A549 (cell line): ENCODE results near the gene TTC17. TPM values are rescaled to one million over a fixed set of nuclear protein-coding genes. Genes with fewer than 3 reads are reported as not detected.

ENCODE experiments used
- ATAC-seq, 2 experiments: fragments of 200-7000 bp in 1 of 2; fragments of >200 bp in 1 of 2; cut with Nextera tagmentation in 1 of 2; cut with Tn5 transposase in 1 of 2; 3 replicates each; pipeline versions ENCODE4 v1.8.0 to v1.9.1; 2018 to 2020; ENCODE audit warnings: mild to moderate bottlenecking in 1 of 2, moderate library complexity in 1 of 2
- CTCF ChIA-PET: fragments of 300-600 bp; sonication (Branson Sonifier 250); formaldehyde crosslinking; extraction: SDS; loops from one replicate; lab custom pipeline; 2021; ENCODE audit warnings: antibody characterized with exemption, inconsistent platforms; lab: Yijun Ruan, JAX
- POLR2A ChIA-PET: fragments of 350-600 bp; formaldehyde crosslinking; extraction: SDS; loops from one replicate; lab custom pipeline; 2021; ENCODE audit warnings: antibody characterized with exemption, inconsistent platforms; lab: Yijun Ruan, JAX
- DNase-seq, 2 experiments: peaks; one replicate each; pipeline versions ENCODE4 v3.0.0 to v3.0.0-alpha.2; 2011 to 2016; ENCODE audit warnings: low read depth in 1 of 2, low spot score in 1 of 2
- FAIRE-seq: peaks from 2 replicates; lab custom pipeline; 2011; peaks lifted over from hg19 to GRCh38; lab: Jason Lieb, UNC
- H3K27ac ChIP-seq, 2 experiments: fragments of >200 bp; sonication (Bioruptor Twin); formaldehyde crosslinking; 3 replicates each; pipeline ENCODE4 v1.5.1; 2016 to 2017
- H3K4me1 ChIP-seq: fragments of >200 bp; sonication (Bioruptor Twin); formaldehyde crosslinking; 3 replicates; pipeline ENCODE4 v1.6.1; 2016
- H3K4me2 ChIP-seq: fragments of >200 bp; sonication (Bioruptor Twin); formaldehyde crosslinking; 3 replicates; pipeline ENCODE4 v1.6.1; 2016
- H3K4me3 ChIP-seq: fragments of >200 bp; sonication (Bioruptor Twin); formaldehyde crosslinking; 3 replicates; pipeline ENCODE4 v1.5.1; 2016
- H3K9me3 ChIP-seq: fragments of >200 bp; sonication (Bioruptor Twin); formaldehyde crosslinking; 3 replicates; pipeline ENCODE4 v1.6.1; 2016
- BHLHE40 ChIP-seq: IDR thresholded peaks from 2 replicates; pipeline ENCODE4 v1.6.1; 2012; ENCODE audit warnings: low read depth, low read length, inconsistent platforms
- CBX8 ChIP-seq: fragments of 200-600 bp; sonication (generic); IDR thresholded peaks from 2 replicates; pipeline ENCODE4 v1.6.1; 2016
- CHD2 ChIP-seq: fragments of 150-350 bp; IDR thresholded peaks from 2 replicates; pipeline ENCODE4 v1.6.1; 2014; ENCODE audit warnings: low read length; ENCODE audit not compliant: partially characterized antibody
- EHF ChIP-seq: fragments of 250-450 bp; sonication (Bioruptor Pico); IDR thresholded peaks from 2 replicates; pipeline ENCODE4 v1.5.0; 2020; ENCODE audit warnings: mild to moderate bottlenecking
- EHMT2 ChIP-seq: fragments of 200-600 bp; sonication (generic); IDR thresholded peaks from 2 replicates; pipeline ENCODE4 v1.6.1; 2016; ENCODE audit warnings: antibody characterized with exemption, low read depth, mild to moderate bottlenecking, moderate library complexity
- ELK1 ChIP-seq: fragments of 150-350 bp; IDR thresholded peaks from 2 replicates; pipeline ENCODE4 v1.6.1; 2014; ENCODE audit warnings: low read depth, mild to moderate bottlenecking, low read length
- ESRRA ChIP-seq: fragments of 150-350 bp; IDR thresholded peaks from 2 replicates; pipeline ENCODE4 v1.6.1; 2014; ENCODE audit warnings: mild to moderate bottlenecking, low read length, borderline replicate concordance
- FOSB ChIP-seq: fragments of 250-450 bp; sonication (Bioruptor Pico); IDR thresholded peaks from 2 replicates; pipeline ENCODE4 v1.5.0; 2020; ENCODE audit warnings: mild to moderate bottlenecking, moderate library complexity
- FOSL2 ChIP-seq, 2 experiments: fragments of 450-650 bp in 1 of 2; fragments of >200 bp in 1 of 2; sonication (Bioruptor Twin) in 1 of 2; formaldehyde crosslinking; IDR thresholded peaks; 2 replicates each; pipeline versions ENCODE4 v1.5.0 to v1.6.1; 2016 to 2020; ENCODE audit warnings: mild to moderate bottlenecking in 1 of 2, moderate library complexity in 1 of 2
- FOXS1 ChIP-seq: fragments of 250-450 bp; sonication (Bioruptor Pico); IDR thresholded peaks from 2 replicates; pipeline ENCODE4 v1.5.0; 2020; ENCODE audit warnings: mild to moderate bottlenecking, moderate library complexity
- HDAC2 ChIP-seq: fragments of 200-600 bp; sonication (generic); IDR thresholded peaks from 2 replicates; pipeline ENCODE4 v1.6.1; 2016
- HOXB5 ChIP-seq: fragments of 250-450 bp; sonication (Bioruptor Pico); IDR thresholded peaks from 2 replicates; pipeline ENCODE4 v1.5.0; 2020; ENCODE audit warnings: mild to moderate bottlenecking, moderate library complexity
- JUN ChIP-seq, 2 experiments: fragments of >200 bp; sonication (Bioruptor Twin); formaldehyde crosslinking; IDR thresholded peaks; 2 replicates in 1 of 2; 3 replicates in 1 of 2; pipeline ENCODE4 v1.6.1; 2016 to 2017
- JUNB ChIP-seq: fragments of >200 bp; sonication (Bioruptor Twin); formaldehyde crosslinking; IDR thresholded peaks from 2 replicates; pipeline ENCODE4 v1.6.1; 2016
- KDM1A ChIP-seq: fragments of 200-600 bp; sonication (generic); IDR thresholded peaks from 2 replicates; pipeline ENCODE4 v1.6.1; 2016; ENCODE audit warnings: low read depth, mild to moderate bottlenecking
- MAFK ChIP-seq: fragments of 450-650 bp; IDR thresholded peaks from 2 replicates; pipeline ENCODE4 v1.6.1; 2014; ENCODE audit not compliant: partially characterized antibody
- MAZ ChIP-seq: fragments of 150-350 bp; IDR thresholded peaks from 2 replicates; pipeline ENCODE4 v1.6.1; 2014; ENCODE audit warnings: antibody characterized with exemption, low read depth, low read length, borderline replicate concordance
- MYC ChIP-seq: IDR thresholded peaks from 2 replicates; pipeline ENCODE4 v1.6.1; 2012; ENCODE audit warnings: mild to moderate bottlenecking, inconsistent platforms, low read length, improper control_type of control experiment, borderline replicate concordance
- NFE2L2 ChIP-seq: fragments of 150-350 bp; conservative IDR thresholded peaks from 2 replicates; pipeline ENCODE4 v1.6.1; 2014; ENCODE audit warnings: low read length
- NPAS2 ChIP-seq: fragments of 250-450 bp; sonication (Bioruptor Pico); IDR thresholded peaks from 2 replicates; pipeline ENCODE4 v1.8.0; 2022; ENCODE audit warnings: mild to moderate bottlenecking, moderate library complexity, borderline replicate concordance
- NR3C1 ChIP-seq: fragments of >200 bp; sonication (Bioruptor Twin); formaldehyde crosslinking; IDR thresholded peaks from 3 replicates; pipeline ENCODE4 v1.6.1; 2017
- PBX3 ChIP-seq: IDR thresholded peaks from 2 replicates; pipeline ENCODE4 v1.6.1; 2012
- POLR2AphosphoS2 ChIP-seq: conservative IDR thresholded peaks from 2 replicates; pipeline ENCODE4 v1.6.1; 2012; ENCODE audit warnings: low read length, improper control_type of control experiment, inconsistent platforms
- RAD21 ChIP-seq, 2 experiments: fragments of >200 bp in 1 of 2; sonication (Bioruptor Twin) in 1 of 2; formaldehyde crosslinking in 1 of 2; IDR thresholded peaks in 1 of 2; conservative IDR thresholded peaks in 1 of 2; 2 replicates in 1 of 2; 3 replicates in 1 of 2; pipeline ENCODE4 v1.6.1; 2012 to 2018; ENCODE audit warnings: inconsistent platforms in 1 of 2
- RARB ChIP-seq: fragments of 250-450 bp; sonication (Bioruptor Pico); IDR thresholded peaks from 2 replicates; pipeline ENCODE4 v1.8.0; 2021; ENCODE audit warnings: mild to moderate bottlenecking, moderate library complexity
- RCOR1 ChIP-seq: fragments of 150-350 bp; IDR thresholded peaks from 2 replicates; pipeline ENCODE4 v1.6.1; 2014; ENCODE audit warnings: antibody characterized with exemption, low read length, low read depth
- RFX5 ChIP-seq: fragments of 450-650 bp; IDR thresholded peaks from 2 replicates; pipeline ENCODE4 v1.7.1; 2014; ENCODE audit warnings: antibody characterized with exemption, mild to moderate bottlenecking, moderate library complexity
- RNF2 ChIP-seq: fragments of 200-600 bp; sonication (generic); IDR thresholded peaks from 2 replicates; pipeline ENCODE4 v1.6.1; 2016; ENCODE audit warnings: low read depth, mild to moderate bottlenecking, antibody characterized with exemption, moderate library complexity, borderline replicate concordance
- SMC3 ChIP-seq: fragments of >200 bp; sonication (Bioruptor Twin); formaldehyde crosslinking; IDR thresholded peaks from 3 replicates; pipeline ENCODE4 v1.6.1; 2018; ENCODE audit warnings: inconsistent platforms
- SREBF2 ChIP-seq: fragments of 450-650 bp; IDR thresholded peaks from 2 replicates; pipeline ENCODE4 v1.6.1; 2014; ENCODE audit warnings: mild to moderate bottlenecking, moderate library complexity
- ZC3H11A ChIP-seq: fragments of 450-650 bp; IDR thresholded peaks from 2 replicates; pipeline ENCODE4 v1.6.1; 2014; ENCODE audit warnings: antibody characterized with exemption, mild to moderate bottlenecking
- WGBS: methylation state at CpG from one replicate; pipeline ENCODE4 v1.1.6; 2017; ENCODE audit errors: missing lambda C conversion rate; 5-methylcytosine and 5-hydroxymethylcytosine counted together
- polyA plus RNA-seq, 4 experiments: library from polyadenylated mRNA; depleted of rRNA in 3 of 4; stranded (reverse); fragments of >200 nt; fragmentation: RNase III in 1 of 4; extraction: RNeasy Plus Mini Kit Qiagen cat#74134 plus additional on column Dnase treatment in 1 of 4; gene quantifications; 2 replicates in 3 of 4; 3 replicates in 1 of 4; pipeline ENCODE4 v1.2.3, GENCODE V29; 2011 to 2017
- TF ChIP-seq, protein P1 (sequence below): fragments of 450-650 bp; IDR thresholded peaks from 2 replicates; pipeline ENCODE4 v1.6.1; 2014; ENCODE audit warnings: antibody characterized with exemption
- TF ChIP-seq, protein P2 (sequence below): fragments of >200 bp; sonication (Bioruptor Twin); formaldehyde crosslinking; IDR thresholded peaks from 3 replicates; pipeline ENCODE4 v1.5.1; 2016
- TF ChIP-seq, protein P3 (sequence below): fragments of 250-450 bp; sonication (Bioruptor Pico); IDR thresholded peaks from 2 replicates; pipeline ENCODE4 v1.5.0; 2021; ENCODE audit warnings: mild to moderate bottlenecking, moderate library complexity, borderline replicate concordance

Gene TTC17
- polyA plus RNA-seq, 2 of the 4 experiments (the other 2 are of a cell fraction) = 28.9 to 89.4 TPM

DNA sequence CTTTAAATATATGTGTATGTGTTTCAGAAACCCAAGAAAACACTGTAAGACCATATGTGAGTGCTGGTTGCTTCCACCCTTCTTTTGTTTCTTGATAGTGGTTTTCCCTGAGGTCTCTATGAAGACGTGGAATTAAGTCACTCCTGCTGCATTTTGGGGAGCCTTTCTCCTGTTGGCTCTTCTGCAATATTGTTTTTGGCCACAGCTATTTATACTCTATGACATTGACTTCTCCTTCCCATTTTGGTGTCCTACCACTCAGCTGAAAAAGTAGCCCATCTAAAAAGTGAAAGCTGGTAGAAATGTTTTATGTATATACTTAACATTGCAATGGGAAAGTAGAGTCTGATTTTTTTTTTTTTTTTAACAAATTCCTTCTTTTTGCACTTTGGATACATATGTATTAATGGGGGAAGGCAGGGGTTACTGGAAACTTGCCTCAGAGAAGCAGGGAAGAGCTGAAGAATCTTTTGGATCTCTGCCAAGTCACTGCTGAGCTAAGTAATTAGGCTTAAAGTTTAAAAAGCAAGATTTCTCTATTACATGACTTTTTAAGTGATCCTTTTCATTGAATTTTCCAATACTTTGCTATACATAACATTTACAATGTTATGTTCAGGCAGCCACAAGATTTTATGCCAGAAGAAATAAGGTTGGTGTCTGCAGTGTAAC, 1.8 kb downstream of the TTC17 start:
- Histone ChIP-seq H3K4me2 (peak overlapping the region; percentile 91), H3K4me3 (peak overlapping the region; percentile 66; the same call in 2 of the 3 replicates)
- no peak for FAIRE-seq

DNA sequence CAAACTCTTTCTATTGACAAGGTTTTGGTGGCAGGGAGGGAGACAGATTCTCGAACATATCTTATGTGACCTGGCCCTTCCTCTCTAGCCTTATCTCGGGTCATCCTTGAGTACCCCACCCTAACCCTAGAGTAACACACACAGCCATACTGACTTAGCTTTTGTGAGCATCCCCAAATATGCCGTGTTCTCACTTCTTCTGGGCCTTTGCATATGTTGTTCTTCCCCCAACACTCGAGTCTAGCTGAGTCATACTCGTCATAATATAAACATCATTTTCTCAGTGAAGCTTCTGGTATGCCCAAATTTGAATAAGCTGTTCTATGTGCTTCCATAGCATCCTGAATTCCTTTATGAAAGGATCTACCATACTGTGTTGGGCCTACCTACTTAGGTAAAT, 8.0 kb downstream of the TTC17 start:
- peaks cover 8% of the 10 kb centered on the region; the same call in 2 of the 3 replicates for H3K4me1 ChIP-seq
- no peak overlapping the region for H3K4me3 ChIP-seq
- H3K27ac ChIP-seq = no peak overlapping the region
- FAIRE-seq = no peak
- ATAC-seq = no peak
- no peak overlapping the region for H3K4me2 ChIP-seq
- WGBS = 75% methylated on average over 5 of the region's 5 CpGs
- ChIA-PET POLR2A (interaction anchor here (1.1 kb wide), 1 partner anchor 8 kb away, joined by 8 read pairs; the partner anchor contains the start of gene TTC17), CTCF (interaction anchor here (0.7 kb wide), 1 partner anchor 29 kb away, joined by 3 read pairs; no protein-coding TSS in a partner anchor)
- H3K9me3 ChIP-seq = no peaks in the 10 kb centered on the region
- no peak for DNase-seq
- TF ChIP-seq FOXS1 (no peak), RCOR1 (no peak), RFX5 (no peak), MAFK (no peak), RARB (CRISPR knock-in tag) (no peak), NFE2L2 (no peak), CBX8 (no peak), JUN (IDR thresholded peaks at IDR 0.05) (no peak), MYC (no peak), FOSL2 (IDR thresholded peaks at IDR 0.05) (no peak), FOSL2 (CRISPR knock-in tag; IDR thresholded peaks at IDR 0.05) (no peak), PBX3 (no peak), RNF2 (no peak), ZC3H11A (no peak), ESRRA (no peak), SMC3 (no peak), HOXB5 (CRISPR knock-in tag) (no peak), KDM1A (no peak), JUNB (no peak), NR3C1 (no peak)
- TF ChIP-seq, protein P1, sequence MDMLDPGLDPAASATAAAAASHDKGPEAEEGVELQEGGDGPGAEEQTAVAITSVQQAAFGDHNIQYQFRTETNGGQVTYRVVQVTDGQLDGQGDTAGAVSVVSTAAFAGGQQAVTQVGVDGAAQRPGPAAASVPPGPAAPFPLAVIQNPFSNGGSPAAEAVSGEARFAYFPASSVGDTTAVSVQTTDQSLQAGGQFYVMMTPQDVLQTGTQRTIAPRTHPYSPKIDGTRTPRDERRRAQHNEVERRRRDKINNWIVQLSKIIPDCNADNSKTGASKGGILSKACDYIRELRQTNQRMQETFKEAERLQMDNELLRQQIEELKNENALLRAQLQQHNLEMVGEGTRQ = no peak

More for the DNA sequence above, 1.8 kb downstream of the TTC17 start:
- ATAC-seq (no peak), DNase-seq (no peak)
- ChIA-PET POLR2A (interaction anchor here (0.6 kb wide), 1 partner anchor 544 kb away, joined by 3 read pairs; no protein-coding TSS in a partner anchor), CTCF (interaction anchor here (0.6 to 0.9 kb wide), 2 partner anchors 8 to 59 kb away, joined by 4 read pairs; no protein-coding TSS in a partner anchor)
- WGBS = 74% methylated on average over 1 of the region's 1 CpG
- peaks cover 10% of the 10 kb centered on the region for H3K4me1 ChIP-seq
- H3K9me3 ChIP-seq = no peaks in the 10 kb centered on the region
- no peak overlapping the region for H3K27ac ChIP-seq
- TF ChIP-seq EHMT2 = no peak
- TF ChIP-seq CHD2 = no peak
- no peak for TF ChIP-seq FOSB
- TF ChIP-seq, protein P2, sequence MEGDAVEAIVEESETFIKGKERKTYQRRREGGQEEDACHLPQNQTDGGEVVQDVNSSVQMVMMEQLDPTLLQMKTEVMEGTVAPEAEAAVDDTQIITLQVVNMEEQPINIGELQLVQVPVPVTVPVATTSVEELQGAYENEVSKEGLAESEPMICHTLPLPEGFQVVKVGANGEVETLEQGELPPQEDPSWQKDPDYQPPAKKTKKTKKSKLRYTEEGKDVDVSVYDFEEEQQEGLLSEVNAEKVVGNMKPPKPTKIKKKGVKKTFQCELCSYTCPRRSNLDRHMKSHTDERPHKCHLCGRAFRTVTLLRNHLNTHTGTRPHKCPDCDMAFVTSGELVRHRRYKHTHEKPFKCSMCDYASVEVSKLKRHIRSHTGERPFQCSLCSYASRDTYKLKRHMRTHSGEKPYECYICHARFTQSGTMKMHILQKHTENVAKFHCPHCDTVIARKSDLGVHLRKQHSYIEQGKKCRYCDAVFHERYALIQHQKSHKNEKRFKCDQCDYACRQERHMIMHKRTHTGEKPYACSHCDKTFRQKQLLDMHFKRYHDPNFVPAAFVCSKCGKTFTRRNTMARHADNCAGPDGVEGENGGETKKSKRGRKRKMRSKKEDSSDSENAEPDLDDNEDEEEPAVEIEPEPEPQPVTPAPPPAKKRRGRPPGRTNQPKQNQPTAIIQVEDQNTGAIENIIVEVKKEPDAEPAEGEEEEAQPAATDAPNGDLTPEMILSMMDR = no peak
- no peak for TF ChIP-seq BHLHE40
- TF ChIP-seq ELK1 = no peak
- TF ChIP-seq RAD21 (conservative IDR thresholded peaks at IDR 0.05 in 1 of 2, IDR thresholded peaks at IDR 0.05 in 1 of 2) = no peak
- TF ChIP-seq MAZ = no peak
- no peak for TF ChIP-seq NPAS2 (CRISPR knock-in tag)
- TF ChIP-seq SREBF2 = no peak
- no peak for TF ChIP-seq POLR2AphosphoS2
- no peak for TF ChIP-seq EHF (CRISPR knock-in tag)
- no peak for TF ChIP-seq HDAC2
- TF ChIP-seq, protein P3, sequence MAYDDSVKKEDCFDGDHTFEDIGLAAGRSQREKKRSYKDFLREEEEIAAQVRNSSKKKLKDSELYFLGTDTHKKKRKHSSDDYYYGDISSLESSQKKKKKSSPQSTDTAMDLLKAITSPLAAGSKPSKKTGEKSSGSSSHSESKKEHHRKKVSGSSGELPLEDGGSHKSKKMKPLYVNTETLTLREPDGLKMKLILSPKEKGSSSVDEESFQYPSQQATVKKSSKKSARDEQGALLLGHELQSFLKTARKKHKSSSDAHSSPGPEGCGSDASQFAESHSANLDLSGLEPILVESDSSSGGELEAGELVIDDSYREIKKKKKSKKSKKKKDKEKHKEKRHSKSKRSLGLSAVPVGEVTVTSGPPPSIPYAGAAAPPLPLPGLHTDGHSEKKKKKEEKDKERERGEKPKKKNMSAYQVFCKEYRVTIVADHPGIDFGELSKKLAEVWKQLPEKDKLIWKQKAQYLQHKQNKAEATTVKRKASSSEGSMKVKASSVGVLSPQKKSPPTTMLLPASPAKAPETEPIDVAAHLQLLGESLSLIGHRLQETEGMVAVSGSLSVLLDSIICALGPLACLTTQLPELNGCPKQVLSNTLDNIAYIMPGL (CRISPR knock-in tag) = no peak
- TF ChIP-seq FOXS1 = no peak
